Common myeloid progenitor, CD34-positive (primary cell): ENCODE data around the gene VILL.
"Not testable (repeated sequence)": the region's sequence is repeated elsewhere in the genome, so short reads cannot be mapped to it uniquely, and the experiment has no call there.

Experiments used
- CTCF ChIA-PET: fragments of 350-600 bp; sonication (Branson Sonifier 250); formaldehyde crosslinking; loops from one replicate; lab custom pipeline; 2021; ENCODE audit warnings: antibody characterized with exemption; lab: Charles Lee
- POLR2A ChIA-PET: fragments of 350-600 bp; sonication (Branson Sonifier 250); formaldehyde crosslinking; loops from one replicate; lab custom pipeline; 2021; ENCODE audit warnings: antibody characterized with exemption; lab: Charles Lee
- DNase-seq, 3 donors: peaks; one replicate each; pipeline versions ENCODE4 v3.0.0 to v3.0.0-alpha.2; 2013
- H3K27ac ChIP-seq, 2 experiments: 1 replicate in 1 of 2; 2 replicates in 1 of 2; pipeline ENCODE4 v1.7.0; 2013; ENCODE audit warnings: inconsistent platforms in 2 of 2, low read length in 2 of 2, mild to moderate bottlenecking in 2 of 2, low read depth in 1 of 2, moderate library complexity in 1 of 2; ENCODE audit not compliant: severe bottlenecking in 2 of 2, insufficient read depth in 1 of 2, poor library complexity in 1 of 2
- H3K27me3 ChIP-seq, 5 experiments: replicated peaks in 2 of 5; 1 replicate in 3 of 5; 2 replicates in 2 of 5; pipeline versions ENCODE4 v1.6.1 to v1.7.0; 2013; ENCODE audit warnings: low read length in 4 of 5, mild to moderate bottlenecking in 2 of 5, moderate library complexity in 2 of 5, inconsistent platforms in 1 of 5; ENCODE audit not compliant: insufficient read depth in 5 of 5, control insufficient read depth in 4 of 5
- H3K36me3 ChIP-seq, 4 experiments: 1 replicate in 2 of 4; 2 replicates in 2 of 4; pipeline versions ENCODE4 v1.6.1 to v1.7.0; 2013; ENCODE audit warnings: low read length in 3 of 4, control low read depth in 1 of 4, mild to moderate bottlenecking in 1 of 4; ENCODE audit not compliant: control insufficient read depth in 4 of 4, insufficient read depth in 4 of 4
- H3K4me1 ChIP-seq, 4 experiments: 1 replicate in 3 of 4; 2 replicates in 1 of 4; pipeline versions ENCODE4 v1.6.1 to v1.7.1; 2013; ENCODE audit warnings: low read length in 3 of 4, mild to moderate bottlenecking in 3 of 4, control low read depth in 1 of 4, inconsistent platforms in 1 of 4, moderate library complexity in 1 of 4; ENCODE audit not compliant: control insufficient read depth in 4 of 4, insufficient read depth in 4 of 4; ENCODE audit errors: control extremely low read depth in 1 of 4
- H3K4me3 ChIP-seq, 7 experiments: 1 replicate in 4 of 7; 2 replicates in 3 of 7; pipeline versions ENCODE4 v1.5.1 to v1.7.0; 2013; ENCODE audit warnings: mild to moderate bottlenecking in 7 of 7, low read length in 6 of 7, moderate library complexity in 6 of 7, inconsistent platforms in 2 of 7, low read depth in 2 of 7, control low read depth in 1 of 7; ENCODE audit not compliant: insufficient read depth in 4 of 7, control insufficient read depth in 1 of 7; ENCODE audit errors: extremely low read depth in 1 of 7
- H3K9me3 ChIP-seq, 5 experiments: 1 replicate in 4 of 5; 2 replicates in 1 of 5; pipeline versions ENCODE4 v1.6.1 to v1.7.1; 2013; ENCODE audit warnings: low read length in 4 of 5, mild to moderate bottlenecking in 2 of 5, inconsistent platforms in 1 of 5, low read depth in 1 of 5, moderate library complexity in 1 of 5; ENCODE audit not compliant: control insufficient read depth in 4 of 5, insufficient read depth in 2 of 5; ENCODE audit errors: control extremely low read depth in 1 of 5
- WGBS: methylation state at CpG from one replicate; pipeline ENCODE4 v1.1.5; 2013; ENCODE audit not compliant: insufficient coverage; 5-methylcytosine and 5-hydroxymethylcytosine counted together

The VILL gene

DNA sequence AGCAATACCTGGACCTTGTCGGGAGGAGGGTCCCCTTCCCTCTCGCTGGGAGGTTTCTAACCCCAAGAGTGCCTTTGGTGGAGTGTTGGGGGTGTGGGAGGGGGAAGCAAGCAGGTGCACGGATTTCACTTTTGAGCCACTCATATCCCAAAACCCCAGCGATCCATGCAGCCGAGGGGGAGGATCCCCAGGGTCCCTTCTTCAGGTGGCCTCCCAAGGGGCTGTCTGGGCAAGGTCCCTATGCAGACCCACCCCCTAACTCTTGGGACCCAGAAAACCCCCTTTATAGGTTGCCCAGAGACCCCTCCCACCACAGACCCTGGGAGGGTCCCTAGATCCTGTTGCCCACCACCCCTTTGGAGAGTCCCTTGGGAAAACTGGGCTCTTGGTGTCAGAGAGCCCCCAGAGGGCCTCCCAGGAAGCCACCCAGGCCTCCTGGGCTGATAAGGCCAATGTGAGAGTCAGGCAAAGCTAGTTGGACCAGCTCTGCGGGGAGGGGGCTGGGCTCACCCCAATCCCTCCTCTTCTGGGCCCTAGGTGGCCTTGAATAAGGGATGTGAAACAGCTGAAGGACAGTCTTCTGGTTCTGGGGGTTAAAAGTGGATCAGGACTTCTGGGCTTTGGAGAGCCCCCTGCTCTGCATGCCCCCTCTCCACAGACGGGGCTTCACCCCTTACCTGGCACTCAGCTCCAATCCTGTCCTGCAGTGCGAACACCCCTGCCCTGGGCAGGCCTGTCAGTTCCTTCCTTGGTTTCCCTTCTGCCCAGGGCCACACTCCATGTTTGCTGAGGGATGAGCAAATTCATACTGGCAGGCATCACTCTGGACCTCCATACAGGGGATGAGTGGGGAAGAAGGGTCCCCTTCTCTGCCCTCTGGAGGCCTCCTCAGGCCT, 39.8 kb downstream of the VILL start:
- H3K27ac ChIP-seq, result no peak overlapping the region
- no peaks in the 10 kb centered on the region for H3K36me3 ChIP-seq
- DNase-seq, result no peak
- peaks cover 5 to 17% (median 16%) of the 10 kb centered on the region in 4 experiments for H3K4me1 ChIP-seq
- ChIA-PET POLR2A (no interaction called here), CTCF (no interaction called here)
- H3K27me3 ChIP-seq, result peaks cover 0 to 54% (median 38%) of the 10 kb centered on the region in 5 experiments
- no peaks in the 10 kb centered on the region for H3K9me3 ChIP-seq
- peak overlapping the region in 4 of 7 experiments; percentile 45 to 70 (median 54) for H3K4me3 ChIP-seq
- 45% methylated on average over 7 of the region's 8 CpGs for WGBS

DNA sequence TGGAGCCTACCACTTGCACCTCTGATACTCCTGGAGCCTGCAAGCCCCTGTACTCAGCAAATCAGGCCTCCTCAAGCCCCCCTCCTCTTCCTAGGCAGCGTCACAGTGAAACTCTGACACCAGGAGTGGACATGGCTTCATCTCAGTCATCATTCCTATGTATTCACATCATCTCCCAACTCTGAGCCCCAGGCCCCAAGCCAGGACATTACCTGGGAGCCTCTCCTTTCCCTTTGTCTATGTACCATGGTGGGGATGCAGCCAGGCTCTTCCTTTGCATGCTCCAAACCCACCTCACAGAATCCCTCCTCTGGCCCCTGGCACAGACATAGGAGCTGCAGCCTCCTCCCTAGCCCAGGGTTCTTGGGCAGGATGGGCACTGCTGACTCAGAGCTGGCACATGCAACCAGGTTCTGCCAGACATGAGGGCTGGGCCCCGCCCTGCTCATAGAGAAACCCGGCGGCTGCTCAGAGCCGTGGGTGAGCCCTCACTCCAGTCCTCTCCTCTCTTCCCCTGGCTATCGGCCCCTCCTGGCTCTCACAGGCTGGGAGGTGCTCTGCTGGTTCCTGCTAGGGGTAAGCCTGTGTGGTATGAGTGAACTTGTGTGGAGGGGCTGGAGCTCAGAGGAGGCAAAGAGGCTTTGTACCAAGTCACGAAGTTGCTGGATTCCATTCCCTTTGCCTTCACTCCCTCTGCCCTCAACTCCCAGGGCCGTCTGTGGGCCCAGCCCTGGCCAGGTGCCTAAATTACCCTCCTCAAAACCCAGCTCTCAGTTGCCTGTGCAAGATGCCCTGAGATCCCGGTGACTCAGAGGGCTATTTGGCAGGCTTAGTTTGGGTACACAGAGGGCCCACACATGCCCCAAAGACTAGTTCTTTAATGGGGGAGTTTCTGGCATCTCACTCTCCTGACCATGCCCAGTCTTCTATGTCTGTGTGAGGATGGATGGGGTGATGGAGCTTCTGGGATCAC, 40.7 kb downstream of the VILL start:
- no peak overlapping the region for H3K27ac ChIP-seq
- ChIA-PET POLR2A (no interaction called here), CTCF (interaction anchor here (1.1 kb wide), 1 partner anchor 28 kb away, joined by 3 read pairs; no protein-coding TSS in a partner anchor)
- H3K9me3 ChIP-seq, result no peaks in the 10 kb centered on the region
- H3K4me3 ChIP-seq, result no peak overlapping the region
- 68% methylated on average over 4 of the region's 9 CpGs for WGBS
- peaks cover 0 to 54% (median 38%) of the 10 kb centered on the region in 5 experiments for H3K27me3 ChIP-seq
- H3K4me1 ChIP-seq, result peaks cover 0 to 11% (median 11%) of the 10 kb centered on the region in 4 experiments
- DNase-seq, result peak; percentile 26 to 65 (median 48)
- no peaks in the 10 kb centered on the region for H3K36me3 ChIP-seq

DNA sequence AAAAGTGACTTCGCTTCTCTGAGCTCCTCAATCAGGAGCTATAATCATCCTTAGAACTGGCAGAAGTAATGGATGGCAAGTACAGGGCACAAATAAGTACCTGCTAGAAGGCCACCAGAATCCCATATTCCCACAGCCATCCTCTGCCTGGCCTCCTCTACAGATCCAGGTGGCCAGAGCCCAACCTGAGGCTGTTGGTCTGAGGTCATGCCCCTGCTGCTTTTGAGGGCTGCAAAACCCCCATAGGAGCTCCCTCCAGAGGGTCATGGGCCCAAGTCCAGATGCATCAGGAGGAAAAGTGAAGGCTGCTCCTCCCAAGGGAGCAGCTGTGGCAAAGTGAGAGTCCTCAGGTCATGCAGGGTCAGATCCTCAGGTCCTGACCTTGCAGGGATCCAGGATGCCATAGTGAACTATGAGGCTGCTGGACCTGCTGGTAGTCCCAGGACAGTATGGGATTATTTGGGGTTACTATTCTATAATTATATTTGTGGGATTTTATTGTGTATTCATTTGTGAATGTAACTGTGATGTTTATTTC, 41.8 kb downstream of the VILL start:
- no peak overlapping the region for H3K27ac ChIP-seq
- no peak overlapping the region for H3K4me3 ChIP-seq
- no peaks in the 10 kb centered on the region for H3K9me3 ChIP-seq
- peaks cover 0 to 53% (median 38%) of the 10 kb centered on the region in 5 experiments for H3K27me3 ChIP-seq
- peaks cover 0 to 11% (median 11%) of the 10 kb centered on the region in 4 experiments for H3K4me1 ChIP-seq
- ChIA-PET POLR2A (no interaction called here), CTCF (interaction anchor here (0.9 to 1.6 kb wide), 3 partner anchors 12 to 29 kb away, joined by 3 to 6 read pairs (median 3); no protein-coding TSS in a partner anchor)
- 100% methylated on average over 1 of the region's 1 CpG for WGBS
- H3K36me3 ChIP-seq, result no peaks in the 10 kb centered on the region
- DNase-seq, result no peak

DNA sequence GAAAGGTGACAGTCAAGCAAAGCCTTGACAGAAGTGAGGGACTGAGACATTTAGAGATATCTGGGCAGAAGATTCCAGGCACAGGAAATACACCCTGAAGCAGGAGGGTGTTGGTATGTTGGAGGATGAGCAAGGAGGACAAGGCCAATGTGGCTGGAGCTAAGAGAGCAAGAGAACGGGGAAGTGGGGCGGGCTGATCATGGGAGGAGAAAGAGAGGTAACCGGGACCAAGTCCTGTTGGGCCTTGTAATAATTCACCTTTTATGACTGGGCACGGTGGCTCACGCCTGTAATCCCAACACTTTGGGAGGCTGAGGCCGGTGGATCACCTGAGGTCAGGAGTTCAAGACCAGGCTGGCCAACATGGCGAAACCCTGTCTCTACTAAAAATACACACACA, 43.0 kb downstream of the VILL start:
- POLR2A ChIA-PET, H3K9me3 ChIP-seq, DNase-seq, H3K4me3 ChIP-seq, H3K36me3 ChIP-seq, H3K27ac ChIP-seq: not testable (repeated sequence)
- H3K27me3 ChIP-seq, result peaks cover 0 to 41% (median 26%) of the 10 kb centered on the region in 5 experiments
- peaks cover 4 to 18% (median 14%) of the 10 kb centered on the region in 4 experiments for H3K4me1 ChIP-seq
- 97% methylated on average over 6 of the region's 7 CpGs for WGBS
- CTCF ChIA-PET, result interaction anchor here (0.6 to 1.6 kb wide), 2 partner anchors 19 to 345 kb away, joined by 3 to 6 read pairs; no protein-coding TSS in a partner anchor

DNA sequence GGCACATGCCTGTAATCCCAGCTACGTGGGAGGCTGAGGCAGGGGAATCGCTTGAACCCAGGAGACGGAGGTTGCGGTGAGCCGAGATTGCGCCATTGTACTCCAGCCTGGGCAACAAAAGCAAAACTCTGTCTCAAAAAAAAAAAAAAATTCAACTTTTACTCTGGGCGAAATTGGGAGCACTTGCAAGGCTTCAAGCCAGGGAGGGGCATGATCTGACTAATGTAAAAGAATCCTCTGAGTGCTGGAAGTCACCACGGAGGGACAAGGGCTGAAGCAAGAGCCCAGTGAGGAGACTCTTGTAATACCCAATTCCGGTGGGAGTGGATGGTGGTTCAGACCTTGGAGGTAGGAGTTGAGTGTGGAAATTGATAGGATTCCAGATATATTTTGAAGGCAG, 43.7 kb downstream of the VILL start:
- WGBS, result 91% methylated on average over 6 of the region's 9 CpGs
- not testable (repeated sequence) for H3K4me3 ChIP-seq, DNase-seq, H3K36me3 ChIP-seq, H3K9me3 ChIP-seq, H3K27ac ChIP-seq
- CTCF ChIA-PET, result interaction anchor here (1.6 to 2.0 kb wide), 2 partner anchors 12 to 37 kb away, joined by 4 read pairs; no protein-coding TSS in a partner anchor
- Histone ChIP-seq H3K27me3 (peaks cover 0 to 34% (median 23%) of the 10 kb centered on the region in 5 experiments), H3K4me1 (peaks cover 7 to 23% (median 19%) of the 10 kb centered on the region in 4 experiments)
- POLR2A ChIA-PET, result interaction anchor here (0.7 kb wide), 1 partner anchor 79 kb away, joined by 3 read pairs; no protein-coding TSS in a partner anchor

DNA sequence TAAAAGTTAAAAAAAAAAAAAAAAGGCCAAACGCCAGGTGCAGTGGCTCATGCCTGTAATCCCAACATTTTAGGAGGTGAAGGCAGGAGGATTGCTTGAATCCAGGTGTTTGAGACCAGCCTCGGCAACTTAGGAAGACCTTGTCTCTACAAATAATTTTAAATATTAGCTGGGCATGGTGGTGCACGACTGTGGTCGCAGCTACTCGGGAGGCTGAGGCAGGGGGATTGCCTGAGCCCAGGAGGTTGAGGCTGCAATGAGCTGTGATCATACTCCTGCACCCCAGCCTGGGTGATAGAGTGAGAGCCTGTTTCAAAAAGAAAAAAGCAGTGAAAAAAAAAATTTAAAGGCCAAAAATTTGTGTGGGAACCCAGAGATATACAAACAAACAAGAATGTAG, 45.7 kb downstream of the VILL start:
- no peaks in the 10 kb centered on the region for H3K36me3 ChIP-seq
- POLR2A ChIA-PET, result no interaction called here
- CTCF ChIA-PET, result interaction anchor here (2.0 kb wide), 1 partner anchor 39 kb away, joined by 4 read pairs; no protein-coding TSS in a partner anchor
- H3K4me1 ChIP-seq, result peaks cover 7 to 25% (median 21%) of the 10 kb centered on the region in 4 experiments
- H3K27me3 ChIP-seq, result peaks cover 0 to 15% (median 10%) of the 10 kb centered on the region in 5 experiments
- 100% methylated on average over 4 of the region's 5 CpGs for WGBS
- no peak overlapping the region for H3K27ac ChIP-seq
- no peak overlapping the region for H3K4me3 ChIP-seq
- no peak for DNase-seq
- H3K9me3 ChIP-seq, result no peaks in the 10 kb centered on the region
